ENCODE results near the gene DUSP18.

- TF ChIP-seq CTCF (IDR thresholded peaks at IDR 0.05; ENCODE audit: low read depth, low read length) (no peak), POLR2A (IDR thresholded peaks at IDR 0.05; ENCODE audit: extremely low read depth, insufficient read length) (no peak)
- TF ChIP-seq, protein P1, sequence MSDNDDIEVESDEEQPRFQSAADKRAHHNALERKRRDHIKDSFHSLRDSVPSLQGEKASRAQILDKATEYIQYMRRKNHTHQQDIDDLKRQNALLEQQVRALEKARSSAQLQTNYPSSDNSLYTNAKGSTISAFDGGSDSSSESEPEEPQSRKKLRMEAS (IDR thresholded peaks at IDR 0.05; ENCODE audit: low read depth, low read length), result no peak
Measured at GRCh38 chr22:30636226-30637077, 31.2 kb downstream of the DUSP18 start.
